Measurements from ENCODE around the gene PODXL.

The PODXL gene

DNA sequence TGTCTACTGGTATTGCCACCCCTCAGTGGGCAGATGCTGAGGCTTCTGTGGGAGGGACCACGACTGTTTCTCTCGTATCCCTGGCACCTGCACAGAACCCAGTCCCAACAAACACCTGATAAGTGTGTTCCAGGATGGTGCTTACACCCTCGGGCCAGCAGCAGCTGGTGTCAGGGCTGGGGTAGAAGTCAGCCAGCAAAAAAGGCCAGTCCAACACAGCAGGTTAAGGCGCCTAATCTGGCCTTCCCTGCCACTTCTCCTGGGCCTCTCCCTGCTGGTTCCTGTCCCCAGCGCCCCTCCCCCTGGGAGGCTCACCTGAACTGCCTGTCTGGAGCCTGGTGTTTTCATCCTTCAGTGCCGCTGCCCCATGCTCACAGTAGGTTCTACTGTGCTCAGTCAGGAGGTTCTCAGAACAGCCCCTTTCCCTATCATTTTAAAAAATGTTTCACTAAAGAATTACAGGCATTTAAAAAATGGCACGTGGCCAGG, 20.0 kb downstream of the PODXL start:
- no peak for DNase-seq (ENCODE audit: low read depth in 1 of 2, low spot score in 1 of 2)
- no peak overlapping the region for H3K4me3 ChIP-seq (replicated peaks; ENCODE audit: insufficient read depth, low read length)
- no peak for TF ChIP-seq POLR2AphosphoS5 (IDR thresholded peaks at IDR 0.05; ENCODE audit: low read depth)
- TF ChIP-seq, protein P1, sequence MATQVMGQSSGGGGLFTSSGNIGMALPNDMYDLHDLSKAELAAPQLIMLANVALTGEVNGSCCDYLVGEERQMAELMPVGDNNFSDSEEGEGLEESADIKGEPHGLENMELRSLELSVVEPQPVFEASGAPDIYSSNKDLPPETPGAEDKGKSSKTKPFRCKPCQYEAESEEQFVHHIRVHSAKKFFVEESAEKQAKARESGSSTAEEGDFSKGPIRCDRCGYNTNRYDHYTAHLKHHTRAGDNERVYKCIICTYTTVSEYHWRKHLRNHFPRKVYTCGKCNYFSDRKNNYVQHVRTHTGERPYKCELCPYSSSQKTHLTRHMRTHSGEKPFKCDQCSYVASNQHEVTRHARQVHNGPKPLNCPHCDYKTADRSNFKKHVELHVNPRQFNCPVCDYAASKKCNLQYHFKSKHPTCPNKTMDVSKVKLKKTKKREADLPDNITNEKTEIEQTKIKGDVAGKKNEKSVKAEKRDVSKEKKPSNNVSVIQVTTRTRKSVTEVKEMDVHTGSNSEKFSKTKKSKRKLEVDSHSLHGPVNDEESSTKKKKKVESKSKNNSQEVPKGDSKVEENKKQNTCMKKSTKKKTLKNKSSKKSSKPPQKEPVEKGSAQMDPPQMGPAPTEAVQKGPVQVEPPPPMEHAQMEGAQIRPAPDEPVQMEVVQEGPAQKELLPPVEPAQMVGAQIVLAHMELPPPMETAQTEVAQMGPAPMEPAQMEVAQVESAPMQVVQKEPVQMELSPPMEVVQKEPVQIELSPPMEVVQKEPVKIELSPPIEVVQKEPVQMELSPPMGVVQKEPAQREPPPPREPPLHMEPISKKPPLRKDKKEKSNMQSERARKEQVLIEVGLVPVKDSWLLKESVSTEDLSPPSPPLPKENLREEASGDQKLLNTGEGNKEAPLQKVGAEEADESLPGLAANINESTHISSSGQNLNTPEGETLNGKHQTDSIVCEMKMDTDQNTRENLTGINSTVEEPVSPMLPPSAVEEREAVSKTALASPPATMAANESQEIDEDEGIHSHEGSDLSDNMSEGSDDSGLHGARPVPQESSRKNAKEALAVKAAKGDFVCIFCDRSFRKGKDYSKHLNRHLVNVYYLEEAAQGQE (IDR thresholded peaks at IDR 0.05; ENCODE audit: insufficient replicate concordance, low read depth), result no peak
- TF ChIP-seq, protein P2, sequence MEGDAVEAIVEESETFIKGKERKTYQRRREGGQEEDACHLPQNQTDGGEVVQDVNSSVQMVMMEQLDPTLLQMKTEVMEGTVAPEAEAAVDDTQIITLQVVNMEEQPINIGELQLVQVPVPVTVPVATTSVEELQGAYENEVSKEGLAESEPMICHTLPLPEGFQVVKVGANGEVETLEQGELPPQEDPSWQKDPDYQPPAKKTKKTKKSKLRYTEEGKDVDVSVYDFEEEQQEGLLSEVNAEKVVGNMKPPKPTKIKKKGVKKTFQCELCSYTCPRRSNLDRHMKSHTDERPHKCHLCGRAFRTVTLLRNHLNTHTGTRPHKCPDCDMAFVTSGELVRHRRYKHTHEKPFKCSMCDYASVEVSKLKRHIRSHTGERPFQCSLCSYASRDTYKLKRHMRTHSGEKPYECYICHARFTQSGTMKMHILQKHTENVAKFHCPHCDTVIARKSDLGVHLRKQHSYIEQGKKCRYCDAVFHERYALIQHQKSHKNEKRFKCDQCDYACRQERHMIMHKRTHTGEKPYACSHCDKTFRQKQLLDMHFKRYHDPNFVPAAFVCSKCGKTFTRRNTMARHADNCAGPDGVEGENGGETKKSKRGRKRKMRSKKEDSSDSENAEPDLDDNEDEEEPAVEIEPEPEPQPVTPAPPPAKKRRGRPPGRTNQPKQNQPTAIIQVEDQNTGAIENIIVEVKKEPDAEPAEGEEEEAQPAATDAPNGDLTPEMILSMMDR (IDR thresholded peaks at IDR 0.05; ENCODE audit: insufficient read depth, low read length), result no peak
- no peak for TF ChIP-seq SPI1 (IDR thresholded peaks at IDR 0.05; ENCODE audit: borderline replicate concordance, low read depth)
- no peak for TF ChIP-seq GABPA (IDR thresholded peaks at IDR 0.05; ENCODE audit: low read depth)
- no peaks in the 10 kb centered on the region for H3K27me3 ChIP-seq (ENCODE audit: insufficient read depth, poor library complexity, severe bottlenecking)
- no peak overlapping the region for H3K27ac ChIP-seq (replicated peaks)

DNA sequence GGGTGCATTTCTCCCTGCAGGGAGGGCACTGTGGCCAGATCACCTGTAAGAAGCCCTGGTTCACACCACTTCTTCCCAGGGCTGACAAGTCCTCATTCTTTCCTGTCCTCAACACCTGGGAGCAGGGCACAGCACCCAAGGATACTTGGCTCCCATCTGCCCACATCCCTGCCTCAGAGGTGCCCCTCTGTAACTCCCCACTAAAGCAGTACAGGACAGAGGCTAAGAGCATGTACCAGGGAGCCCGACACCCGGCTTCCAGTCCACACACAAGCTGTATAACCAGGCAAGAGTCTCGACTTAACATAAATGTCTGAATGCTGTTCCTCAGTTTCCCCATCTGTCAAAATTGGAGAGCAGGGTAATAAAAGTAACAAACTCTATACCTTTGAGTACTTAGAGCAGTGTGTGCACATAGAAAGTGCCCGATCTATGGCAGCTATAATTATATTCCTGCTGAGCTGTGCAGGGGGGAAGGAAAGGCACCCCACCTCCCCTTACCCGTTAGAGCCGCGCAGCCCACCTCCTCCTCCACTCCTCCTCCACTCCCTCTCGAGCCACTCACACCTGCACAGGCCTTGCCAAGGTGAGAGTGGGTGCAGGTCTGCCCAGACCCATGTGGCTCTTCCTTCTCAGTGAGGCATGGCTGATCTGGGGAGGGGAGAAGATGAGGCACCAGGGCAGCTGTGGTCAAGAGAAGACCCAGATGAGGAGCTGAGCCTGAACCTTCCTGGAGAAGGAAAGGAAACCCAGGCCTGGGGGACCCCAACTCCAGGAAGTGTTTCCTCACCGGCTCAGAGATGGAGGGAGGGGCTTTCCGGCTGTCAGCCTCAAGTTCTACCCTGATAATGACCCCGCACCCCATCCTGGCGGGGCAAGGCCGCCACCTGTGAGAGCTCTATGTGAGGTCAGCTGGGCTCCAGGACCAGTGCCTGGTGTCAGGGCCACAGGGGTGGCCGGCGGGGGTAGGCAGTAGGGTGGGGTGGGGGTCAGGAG, 22.6 kb downstream of the PODXL start:
- Histone ChIP-seq H3K27ac (replicated peaks) (no peak overlapping the region), H3K4me3 (replicated peaks; ENCODE audit: insufficient read depth, low read length) (no peak overlapping the region), H3K27me3 (ENCODE audit: insufficient read depth, poor library complexity, severe bottlenecking) (no peaks in the 10 kb centered on the region)
- TF ChIP-seq GABPA (IDR thresholded peaks at IDR 0.05; ENCODE audit: low read depth) (no peak), SPI1 (IDR thresholded peaks at IDR 0.05; ENCODE audit: borderline replicate concordance, low read depth) (no peak), POLR2AphosphoS5 (IDR thresholded peaks at IDR 0.05; ENCODE audit: low read depth) (no peak)
- TF ChIP-seq, protein P1 (IDR thresholded peaks at IDR 0.05; ENCODE audit: insufficient replicate concordance, low read depth), result no peak
- TF ChIP-seq, protein P2 (IDR thresholded peaks at IDR 0.05; ENCODE audit: insufficient read depth, low read length), result no peak
- no peak for DNase-seq (ENCODE audit: low read depth in 1 of 2, low spot score in 1 of 2)

DNA sequence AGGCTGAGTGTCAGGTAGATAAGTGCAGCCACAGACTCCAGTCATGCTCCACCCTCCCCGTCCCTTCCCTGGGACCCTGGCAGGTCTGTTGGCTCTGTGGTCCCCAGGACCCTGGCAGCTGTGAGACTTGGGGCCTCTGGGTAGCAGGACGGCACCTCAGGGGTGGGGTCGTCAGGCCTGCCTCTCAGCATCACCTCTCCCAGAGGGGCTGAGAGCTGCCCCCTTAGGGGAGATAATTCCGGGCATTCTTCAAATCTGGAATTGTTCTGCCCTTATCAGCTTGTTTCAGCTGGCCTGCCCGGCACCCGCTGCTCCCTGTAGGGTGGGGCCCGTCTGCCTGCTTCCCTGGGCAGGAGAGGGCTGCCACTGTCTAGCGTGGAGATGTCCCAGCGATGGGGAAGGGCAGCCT, 23.3 kb downstream of the PODXL start:
- Histone ChIP-seq H3K27ac (replicated peaks) (no peak overlapping the region), H3K27me3 (ENCODE audit: insufficient read depth, poor library complexity, severe bottlenecking) (no peaks in the 10 kb centered on the region), H3K4me3 (replicated peaks; ENCODE audit: insufficient read depth, low read length) (no peak overlapping the region)
- DNase-seq (ENCODE audit: low read depth in 1 of 2, low spot score in 1 of 2), result no peak
- no peak for TF ChIP-seq SPI1 (IDR thresholded peaks at IDR 0.05; ENCODE audit: borderline replicate concordance, low read depth)
- TF ChIP-seq, protein P1 (IDR thresholded peaks at IDR 0.05; ENCODE audit: insufficient replicate concordance, low read depth), result no peak
- TF ChIP-seq, protein P2 (IDR thresholded peaks at IDR 0.05; ENCODE audit: insufficient read depth, low read length), result no peak
- TF ChIP-seq GABPA (IDR thresholded peaks at IDR 0.05; ENCODE audit: low read depth), result no peak
- no peak for TF ChIP-seq POLR2AphosphoS5 (IDR thresholded peaks at IDR 0.05; ENCODE audit: low read depth)
